NCI-H2029 treated with DMSO at 0.1 percent for 48 hours (cell line): ENCODE data around the gene ETV4.

Experiments used
- DNase-seq: peaks from one replicate; lab custom pipeline; 2025; lab: John Stamatoyannopoulos, UW

The ETV4 gene

GRCh38 chr17:43543771-43544575, 2.2 kb downstream of the ETV4 start:
- DNase-seq: no peak

GRCh38 chr17:43543300-43543699, 2.8 kb downstream of the ETV4 start:
- no peak for DNase-seq

- DNase-seq: no peak
These were observed 3.3 kb downstream of the ETV4 start for GRCh38 chr17:43542859-43543258.

- DNase-seq: no peak
These were observed 5.1 kb downstream of the ETV4 start for GRCh38 chr17:43540821-43541674.

- DNase-seq: no peak
These were observed 9.7 kb downstream of the ETV4 start for GRCh38 chr17:43536236-43536992.

GRCh38 chr17:43534909-43535308, 11.2 kb downstream of the ETV4 start:
- no peak for DNase-seq

GRCh38 chr17:43533699-43534098, 12.4 kb downstream of the ETV4 start:
- DNase-seq: no peak

- DNase-seq: no peak
These were observed 13.6 kb downstream of the ETV4 start for GRCh38 chr17:43532581-43532980.

- DNase-seq: no peak
These were observed 14.2 kb downstream of the ETV4 start for GRCh38 chr17:43531955-43532354.

- DNase-seq: no peak
These were observed 15.1 kb downstream of the ETV4 start for GRCh38 chr17:43531082-43531378.

GRCh38 chr17:43530288-43531081, 15.7 kb downstream of the ETV4 start:
- DNase-seq: peak; percentile 88

GRCh38 chr17:43529947-43530287, 16.2 kb downstream of the ETV4 start:
- DNase-seq: no peak

- no peak for DNase-seq
These were observed 16.9 kb downstream of the ETV4 start for GRCh38 chr17:43528988-43529814.

GRCh38 chr17:43528319-43528987, 17.7 kb downstream of the ETV4 start:
- DNase-seq: no peak

- no peak for DNase-seq
These were observed 19.1 kb downstream of the ETV4 start for GRCh38 chr17:43526886-43527648.

- DNase-seq: no peak
These were observed 21.1 kb downstream of the ETV4 start for GRCh38 chr17:43524945-43525575.

GRCh38 chr17:43521389-43521788, 24.8 kb downstream of the ETV4 start:
- no peak for DNase-seq

GRCh38 chr17:43517615-43518386, 28.3 kb downstream of the ETV4 start:
- DNase-seq: no peak
